GM18873 (cell line): ENCODE data around the gene TMEM175.

ENCODE experiments used
- ATAC-seq: cut with Tn5 transposase; IDR thresholded peaks from one replicate; pipeline ENCODE4 v1.9.1; 2021; ENCODE audit warnings: mild to moderate bottlenecking, moderate library complexity, moderate number of reproducible peaks; ENCODE audit not compliant: unreplicated experiment, low FRiP score

Gene TMEM175

GRCh38 chr4:898123-898522 is 34.1 kb upstream of the TMEM175 start:
- no peak for ATAC-seq

GRCh38 chr4:898869-899555 is 33.2 kb upstream of the TMEM175 start:
- ATAC-seq: no peak

- no peak for ATAC-seq
Observed at GRCh38 chr4:899556-899906, 32.7 kb upstream of the TMEM175 start.

- no peak for ATAC-seq
Observed at GRCh38 chr4:900073-900472, 32.2 kb upstream of the TMEM175 start.

GRCh38 chr4:900721-901120 is 31.5 kb upstream of the TMEM175 start:
- no peak for ATAC-seq

- ATAC-seq: no peak
Observed at GRCh38 chr4:901192-901910, 30.9 kb upstream of the TMEM175 start.

- ATAC-seq: no peak
Observed at GRCh38 chr4:903066-904046, 28.9 kb upstream of the TMEM175 start.

- no peak for ATAC-seq
Observed at GRCh38 chr4:905485-906338, 26.5 kb upstream of the TMEM175 start.

- no peak for ATAC-seq
Observed at GRCh38 chr4:906339-907102, 25.7 kb upstream of the TMEM175 start.

- no peak for ATAC-seq
Observed at GRCh38 chr4:907103-907400, 25.2 kb upstream of the TMEM175 start.

GRCh38 chr4:907691-908425 is 24.4 kb upstream of the TMEM175 start:
- no peak for ATAC-seq

GRCh38 chr4:909131-909571 is 23.1 kb upstream of the TMEM175 start:
- ATAC-seq: no peak

- no peak for ATAC-seq
Observed at GRCh38 chr4:909821-910220, 22.4 kb upstream of the TMEM175 start.

- ATAC-seq: no peak
Observed at GRCh38 chr4:910366-911091, 21.7 kb upstream of the TMEM175 start.

- no peak for ATAC-seq
Observed at GRCh38 chr4:911221-911751, 21.0 kb upstream of the TMEM175 start.

GRCh38 chr4:911871-912490 is 20.3 kb upstream of the TMEM175 start:
- ATAC-seq: no peak

GRCh38 chr4:912548-913279 is 19.5 kb upstream of the TMEM175 start:
- ATAC-seq: no peak
